Endodermal cell (in vitro differentiated cells): ENCODE results near the gene PF4V1. TPM values are rescaled to one million over a fixed set of nuclear protein-coding genes. Genes with fewer than 3 reads are reported as not detected.

Experiments used
- DNase-seq: peaks from one replicate; pipeline ENCODE4 v3.0.0-alpha.2; 2017
- H3K27ac ChIP-seq: 2 replicates; pipeline ENCODE4 v1.5.1; 2013; ENCODE audit warnings: mild to moderate bottlenecking, low read depth, low read length, moderate library complexity
- H3K27me3 ChIP-seq: 2 replicates; pipeline ENCODE4 v1.6.1; 2013; ENCODE audit warnings: mild to moderate bottlenecking, low read length, moderate library complexity; ENCODE audit not compliant: insufficient read depth, control insufficient read depth, poor library complexity, severe bottlenecking
- H3K36me3 ChIP-seq: 2 replicates; pipeline ENCODE4 v1.7.0; 2013; ENCODE audit warnings: mild to moderate bottlenecking, low read length, moderate library complexity; ENCODE audit not compliant: control insufficient read depth, insufficient read depth
- H3K4me1 ChIP-seq: one replicate; pipeline ENCODE4 v1.7.0; 2013; ENCODE audit warnings: low read length; ENCODE audit not compliant: control insufficient read depth, insufficient read depth
- H3K4me3 ChIP-seq: 2 replicates; pipeline ENCODE4 v1.5.1; 2013; ENCODE audit warnings: mild to moderate bottlenecking, low read length, moderate library complexity
- H3K9ac ChIP-seq: 2 replicates; pipeline ENCODE4 v1.6.1; 2013; ENCODE audit warnings: mild to moderate bottlenecking, low read length, moderate library complexity; ENCODE audit not compliant: poor library complexity, severe bottlenecking; ENCODE audit errors: extremely low read depth
- H3K9me3 ChIP-seq: 2 replicates; pipeline ENCODE4 v1.6.1; 2013; ENCODE audit warnings: mild to moderate bottlenecking, low read length, moderate library complexity; ENCODE audit not compliant: control insufficient read depth
- H3K27ac Mint-ChIP-seq: 2 replicates; pipeline ENCODE4 v1.8.0; 2020; ENCODE audit warnings: mixed read lengths
- H3K27me3 Mint-ChIP-seq: 2 replicates; pipeline ENCODE4 v1.8.0; 2021; ENCODE audit warnings: mild to moderate bottlenecking, mixed read lengths; ENCODE audit not compliant: insufficient read depth
- H3K36me3 Mint-ChIP-seq: 2 replicates; pipeline ENCODE4 v1.8.0; 2020; ENCODE audit warnings: low read depth, mixed read lengths
- H3K4me1 Mint-ChIP-seq: 2 replicates; pipeline ENCODE4 v1.8.0; 2020; ENCODE audit warnings: mixed read lengths
- H3K4me3 Mint-ChIP-seq: 2 replicates; pipeline ENCODE4 v1.8.0; 2020; ENCODE audit warnings: mild to moderate bottlenecking, moderate library complexity, mixed read lengths
- H3K9me3 Mint-ChIP-seq: 2 replicates; pipeline ENCODE4 v1.8.0; 2020; ENCODE audit warnings: mild to moderate bottlenecking, mixed read lengths
- WGBS, 2 experiments: methylation state at CpG; one replicate each; pipeline versions ENCODE4 v1.1.5 to v1.1.7; 2013; ENCODE audit warnings: missing lambda C conversion rate in 2 of 2, mixed read lengths in 1 of 2; ENCODE audit not compliant: insufficient coverage in 1 of 2, insufficient read length in 1 of 2; 5-methylcytosine and 5-hydroxymethylcytosine counted together
- total RNA-seq, 2 donors: library from RNA; stranded (reverse); fragmentation: NEBNext Ultra II Directional in 1 of 2; extraction: Animal tissue kit (Norgen Biotek cat#: 25700) in 1 of 2; gene quantifications; 2 replicates in 1 of 2; 3 replicates in 1 of 2; pipeline ENCODE4 v1.2.1, GENCODE V29; 2021
- TF ChIP-seq, protein P1 (sequence below): fragments of 200-600 bp; sonication (generic); conservative IDR thresholded peaks from 2 replicates; pipeline ENCODE4 v1.5.0; 2021; ENCODE audit warnings: antibody characterized with exemption, mild to moderate bottlenecking

PF4V1 gene
- total RNA-seq, 2 donors from 2014 or later: not detected

DNA sequence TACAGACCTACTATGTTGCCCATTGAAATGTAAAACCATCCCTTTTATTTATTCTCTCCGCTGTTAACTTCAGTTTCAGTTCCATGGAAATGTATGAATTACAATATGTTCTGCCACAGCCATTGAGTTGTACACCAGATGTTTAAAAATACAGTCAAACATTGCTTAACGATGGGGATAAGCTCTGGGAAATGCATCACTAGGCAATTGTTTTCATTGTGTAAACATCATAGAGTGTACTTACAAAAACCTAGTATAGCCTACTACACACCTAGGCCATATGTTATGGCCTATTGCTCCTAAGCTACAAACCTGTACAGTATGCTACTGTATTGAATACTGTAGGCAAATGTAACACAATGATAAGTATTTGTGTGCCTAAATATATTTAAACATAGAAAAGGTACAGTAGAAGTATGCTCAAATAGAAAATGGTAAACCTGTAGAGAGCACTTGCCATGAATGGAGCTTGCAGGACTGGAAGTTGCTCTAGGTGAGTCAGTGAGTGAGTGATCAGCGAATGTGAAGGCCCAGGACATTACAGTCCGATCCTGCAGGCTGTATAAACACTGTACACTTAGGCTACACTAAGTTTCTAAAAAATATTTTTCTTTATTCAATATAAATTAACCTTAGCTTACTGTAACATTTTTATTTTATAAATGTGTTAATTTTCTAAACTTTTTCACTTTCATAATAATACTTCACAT lies 2.7 kb upstream of the PF4V1 start:
- Mint-ChIP-seq H3K27me3 (peaks cover 57% of the 10 kb centered on the region), H3K4me1 (peaks cover 7% of the 10 kb centered on the region), H3K9me3 (no peaks in the 10 kb centered on the region), H3K4me3 (no peak overlapping the region), H3K36me3 (no peaks in the 10 kb centered on the region), H3K27ac (no peak overlapping the region)
- Histone ChIP-seq H3K9me3 (no peaks in the 10 kb centered on the region), H3K36me3 (no peaks in the 10 kb centered on the region), H3K27me3 (no peaks in the 10 kb centered on the region), H3K27ac (no peak overlapping the region), H3K4me1 (no peaks in the 10 kb centered on the region), H3K9ac (no peak overlapping the region), H3K4me3 (no peak overlapping the region)
- TF ChIP-seq, protein P1, sequence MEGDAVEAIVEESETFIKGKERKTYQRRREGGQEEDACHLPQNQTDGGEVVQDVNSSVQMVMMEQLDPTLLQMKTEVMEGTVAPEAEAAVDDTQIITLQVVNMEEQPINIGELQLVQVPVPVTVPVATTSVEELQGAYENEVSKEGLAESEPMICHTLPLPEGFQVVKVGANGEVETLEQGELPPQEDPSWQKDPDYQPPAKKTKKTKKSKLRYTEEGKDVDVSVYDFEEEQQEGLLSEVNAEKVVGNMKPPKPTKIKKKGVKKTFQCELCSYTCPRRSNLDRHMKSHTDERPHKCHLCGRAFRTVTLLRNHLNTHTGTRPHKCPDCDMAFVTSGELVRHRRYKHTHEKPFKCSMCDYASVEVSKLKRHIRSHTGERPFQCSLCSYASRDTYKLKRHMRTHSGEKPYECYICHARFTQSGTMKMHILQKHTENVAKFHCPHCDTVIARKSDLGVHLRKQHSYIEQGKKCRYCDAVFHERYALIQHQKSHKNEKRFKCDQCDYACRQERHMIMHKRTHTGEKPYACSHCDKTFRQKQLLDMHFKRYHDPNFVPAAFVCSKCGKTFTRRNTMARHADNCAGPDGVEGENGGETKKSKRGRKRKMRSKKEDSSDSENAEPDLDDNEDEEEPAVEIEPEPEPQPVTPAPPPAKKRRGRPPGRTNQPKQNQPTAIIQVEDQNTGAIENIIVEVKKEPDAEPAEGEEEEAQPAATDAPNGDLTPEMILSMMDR: no peak
- no peak for DNase-seq
- WGBS, 2 experiments: 88 to 100% methylated on average over 1 to 4 of the region's 4 CpGs

DNA sequence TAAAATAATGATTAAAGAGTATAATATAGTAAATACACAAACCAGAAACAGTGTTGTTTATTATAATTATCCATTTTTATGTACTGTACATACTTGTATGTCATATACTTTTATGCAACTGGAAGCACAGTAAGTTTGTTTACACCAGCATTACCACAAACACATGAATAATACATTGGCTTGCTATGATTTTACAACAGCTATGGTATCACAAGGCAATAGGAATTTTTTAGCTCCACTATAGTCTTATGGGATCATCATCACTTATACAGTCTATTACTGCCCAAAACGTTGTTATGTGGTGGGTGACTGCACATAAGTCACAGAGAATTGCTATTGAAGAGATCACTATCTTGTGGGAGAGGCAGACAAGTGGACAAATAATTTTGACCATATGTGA lies 1.8 kb upstream of the PF4V1 start:
- H3K9me3 ChIP-seq: no peaks in the 10 kb centered on the region
- no peak overlapping the region for H3K27ac Mint-ChIP-seq
- no peak for DNase-seq
- WGBS, 2 experiments: 83 to 90% methylated on average over 1 of the region's 1 CpG
- TF ChIP-seq, protein P1: no peak
- H3K27ac ChIP-seq: no peak overlapping the region
- H3K4me1 ChIP-seq: no peaks in the 10 kb centered on the region
- no peaks in the 10 kb centered on the region for H3K9me3 Mint-ChIP-seq
- peaks cover 4% of the 10 kb centered on the region for H3K4me1 Mint-ChIP-seq
- H3K36me3 Mint-ChIP-seq: no peaks in the 10 kb centered on the region
- no peaks in the 10 kb centered on the region for H3K36me3 ChIP-seq
- H3K4me3 Mint-ChIP-seq: no peak overlapping the region
- peaks cover 59% of the 10 kb centered on the region for H3K27me3 Mint-ChIP-seq
- no peak overlapping the region for H3K4me3 ChIP-seq
- H3K27me3 ChIP-seq: no peaks in the 10 kb centered on the region
- no peak overlapping the region for H3K9ac ChIP-seq

DNA sequence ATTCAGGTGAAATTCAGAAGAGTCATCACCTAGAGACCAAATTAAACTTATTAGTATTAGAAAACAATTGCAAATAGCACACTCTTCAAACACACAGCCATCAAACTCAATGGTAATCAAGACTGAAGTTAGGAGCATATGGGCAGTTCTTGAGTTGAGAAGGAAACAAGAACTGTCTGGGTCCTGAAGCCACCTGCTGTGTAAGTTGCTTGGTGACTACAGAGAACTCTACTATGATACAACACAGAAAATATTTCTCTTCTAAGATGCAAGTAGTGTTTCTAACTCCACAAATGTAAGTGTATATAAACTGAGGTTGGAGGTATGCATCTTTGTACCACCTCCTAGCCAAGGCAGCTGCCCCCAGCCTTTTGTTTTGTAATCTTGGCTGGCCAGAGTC lies 325 bp upstream of the PF4V1 start:
- H3K9ac ChIP-seq: no peak overlapping the region
- no peaks in the 10 kb centered on the region for H3K36me3 Mint-ChIP-seq
- H3K9me3 ChIP-seq: no peaks in the 10 kb centered on the region
- TF ChIP-seq, protein P1: no peak
- peaks cover 53% of the 10 kb centered on the region for H3K27me3 Mint-ChIP-seq
- no peaks in the 10 kb centered on the region for H3K4me1 ChIP-seq
- H3K9me3 Mint-ChIP-seq: no peaks in the 10 kb centered on the region
- no peak overlapping the region for H3K4me3 ChIP-seq
- H3K27me3 ChIP-seq: no peaks in the 10 kb centered on the region
- no peak overlapping the region for H3K27ac ChIP-seq
- H3K4me1 Mint-ChIP-seq: peaks cover 4% of the 10 kb centered on the region
- H3K36me3 ChIP-seq: no peaks in the 10 kb centered on the region
- no peak for DNase-seq
- H3K4me3 Mint-ChIP-seq: no peak overlapping the region
- H3K27ac Mint-ChIP-seq: no peak overlapping the region
